HG02571 (cell line): ENCODE data around the gene GPC5.
"Not testable (repeated sequence)": the region's sequence is repeated elsewhere in the genome, so short reads cannot be mapped to it uniquely, and the experiment has no call there.

Experiments
- ATAC-seq: cut with Tn5 transposase; IDR thresholded peaks from one replicate; pipeline ENCODE4 v1.9.1; 2021; ENCODE audit warnings: mild to moderate bottlenecking, moderate library complexity; ENCODE audit not compliant: unreplicated experiment

Gene GPC5

GRCh38 chr13:91368676-91369440 is 29.6 kb upstream of the GPC5 start:
- no peak for ATAC-seq

GRCh38 chr13:91369441-91369831 is 29.0 kb upstream of the GPC5 start:
- ATAC-seq: no peak

- no peak for ATAC-seq
Observed at GRCh38 chr13:91370501-91370900, 27.9 kb upstream of the GPC5 start.

GRCh38 chr13:91372911-91373310 is 25.5 kb upstream of the GPC5 start:
- ATAC-seq: no peak

- ATAC-seq: peak; percentile 91
Observed at GRCh38 chr13:91375116-91375729, 23.2 kb upstream of the GPC5 start.

- no peak for ATAC-seq
Observed at GRCh38 chr13:91381371-91381770, 17.1 kb upstream of the GPC5 start.

GRCh38 chr13:91383836-91384235 is 14.6 kb upstream of the GPC5 start:
- ATAC-seq: no peak

GRCh38 chr13:91384896-91385295 is 13.5 kb upstream of the GPC5 start:
- no peak for ATAC-seq

- no peak for ATAC-seq
Observed at GRCh38 chr13:91389186-91389585, 9.2 kb upstream of the GPC5 start.

GRCh38 chr13:91397595-91397994 is 826 bp upstream of the GPC5 start:
- ATAC-seq: no peak

- peak; percentile 12 for ATAC-seq
Observed at GRCh38 chr13:91399189-91400062, 1.0 kb downstream of the GPC5 start.

- ATAC-seq: no peak
Observed at GRCh38 chr13:91400063-91400399, 1.6 kb downstream of the GPC5 start.

GRCh38 chr13:91400671-91401070 is 2.2 kb downstream of the GPC5 start:
- no peak for ATAC-seq

- no peak for ATAC-seq
Observed at GRCh38 chr13:91401920-91402319, 3.5 kb downstream of the GPC5 start.

GRCh38 chr13:91405240-91405639 is 6.8 kb downstream of the GPC5 start:
- no peak for ATAC-seq

- ATAC-seq: peak; percentile 72
Observed at GRCh38 chr13:91406619-91407018, 8.2 kb downstream of the GPC5 start.

GRCh38 chr13:91408971-91409370 is 10.6 kb downstream of the GPC5 start:
- ATAC-seq: no peak

GRCh38 chr13:91416579-91416978 is 18.2 kb downstream of the GPC5 start:
- not testable (repeated sequence) for ATAC-seq

GRCh38 chr13:91417660-91418325 is 19.4 kb downstream of the GPC5 start:
- ATAC-seq: no peak

- ATAC-seq: no peak
Observed at GRCh38 chr13:91426913-91427312, 28.5 kb downstream of the GPC5 start.

- not testable (repeated sequence) for ATAC-seq
Observed at GRCh38 chr13:91438674-91439073, 40.3 kb downstream of the GPC5 start.
